Pulmonary artery endothelial cell (primary cell): ENCODE results near the gene GPR35. TPM values are rescaled to one million over a fixed set of nuclear protein-coding genes. Genes with fewer than 3 reads are reported as not detected.

ENCODE experiments used
- DNase-seq: peaks from one replicate; pipeline ENCODE4 v3.0.0-alpha.2; 2011; ENCODE audit warnings: low read depth, low spot score
- total RNA-seq: library from RNA; depleted of rRNA; stranded (reverse); fragments of >200 nt; gene quantifications from 2 replicates; pipeline ENCODE4 v1.2.3, GENCODE V29; 2014

Gene GPR35
- total RNA-seq, 1 donor from 2014 or later, result 0.13 TPM

DNA sequence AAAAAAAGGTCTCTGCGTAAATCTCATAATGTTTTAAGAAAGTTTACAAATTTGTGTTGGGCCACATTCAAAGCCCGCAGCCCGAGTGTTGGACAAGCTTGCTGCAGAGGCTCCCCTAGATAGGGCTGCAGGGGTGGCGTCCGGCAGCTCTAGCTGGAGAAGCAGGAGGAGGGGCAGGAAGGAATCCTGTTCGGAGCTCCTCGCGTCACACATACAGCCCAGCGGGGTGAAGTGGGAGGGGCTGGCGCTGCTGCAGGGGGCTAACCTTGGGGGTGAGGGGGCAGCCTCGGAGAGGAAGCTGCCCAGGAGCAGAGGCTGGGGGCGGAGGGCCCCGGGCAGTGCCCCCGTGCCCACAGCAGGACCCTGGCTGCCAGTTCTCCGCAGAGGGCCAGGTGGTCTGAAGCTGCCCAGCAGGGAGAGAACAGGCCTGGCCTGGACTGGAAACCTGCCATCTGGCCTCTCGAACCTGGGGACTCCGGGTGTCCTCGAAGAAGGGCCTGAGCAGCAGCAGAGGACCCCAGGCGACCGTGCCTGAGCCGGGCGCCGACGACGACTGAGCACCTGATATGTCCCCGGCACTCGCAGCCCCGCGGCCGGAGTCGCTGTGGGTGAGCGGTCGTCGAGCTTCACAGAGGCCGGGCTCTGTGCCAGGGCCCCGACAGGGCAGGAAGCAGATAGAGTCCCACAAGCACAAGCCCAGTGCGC, 2.6 kb upstream of the GPR35 start:
- no peak for DNase-seq

DNA sequence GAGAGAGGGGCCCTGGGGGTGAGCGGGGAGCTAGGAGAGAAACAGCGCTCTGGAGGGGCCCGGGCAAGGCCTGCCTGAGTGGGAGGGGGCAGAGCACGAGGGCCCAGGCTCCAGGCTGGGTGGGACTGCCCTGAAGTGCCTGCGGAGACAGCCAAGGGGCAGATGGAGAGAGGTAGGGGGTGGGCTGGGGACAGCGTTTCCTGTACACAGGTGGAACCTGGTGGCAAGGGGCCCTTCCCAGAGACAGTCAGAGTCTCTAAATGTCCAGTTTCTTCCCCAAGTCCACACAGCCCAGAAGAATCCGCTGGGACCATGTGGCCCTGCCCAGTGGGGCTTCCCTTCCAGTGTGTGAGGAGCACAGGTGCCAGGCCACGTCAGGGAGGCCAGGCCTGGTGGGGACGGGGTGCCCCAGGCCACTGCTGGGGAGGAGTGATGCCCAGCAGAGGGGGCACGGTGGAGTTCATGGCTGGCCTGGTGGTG, 1.7 kb upstream of the GPR35 start:
- no peak for DNase-seq

DNA sequence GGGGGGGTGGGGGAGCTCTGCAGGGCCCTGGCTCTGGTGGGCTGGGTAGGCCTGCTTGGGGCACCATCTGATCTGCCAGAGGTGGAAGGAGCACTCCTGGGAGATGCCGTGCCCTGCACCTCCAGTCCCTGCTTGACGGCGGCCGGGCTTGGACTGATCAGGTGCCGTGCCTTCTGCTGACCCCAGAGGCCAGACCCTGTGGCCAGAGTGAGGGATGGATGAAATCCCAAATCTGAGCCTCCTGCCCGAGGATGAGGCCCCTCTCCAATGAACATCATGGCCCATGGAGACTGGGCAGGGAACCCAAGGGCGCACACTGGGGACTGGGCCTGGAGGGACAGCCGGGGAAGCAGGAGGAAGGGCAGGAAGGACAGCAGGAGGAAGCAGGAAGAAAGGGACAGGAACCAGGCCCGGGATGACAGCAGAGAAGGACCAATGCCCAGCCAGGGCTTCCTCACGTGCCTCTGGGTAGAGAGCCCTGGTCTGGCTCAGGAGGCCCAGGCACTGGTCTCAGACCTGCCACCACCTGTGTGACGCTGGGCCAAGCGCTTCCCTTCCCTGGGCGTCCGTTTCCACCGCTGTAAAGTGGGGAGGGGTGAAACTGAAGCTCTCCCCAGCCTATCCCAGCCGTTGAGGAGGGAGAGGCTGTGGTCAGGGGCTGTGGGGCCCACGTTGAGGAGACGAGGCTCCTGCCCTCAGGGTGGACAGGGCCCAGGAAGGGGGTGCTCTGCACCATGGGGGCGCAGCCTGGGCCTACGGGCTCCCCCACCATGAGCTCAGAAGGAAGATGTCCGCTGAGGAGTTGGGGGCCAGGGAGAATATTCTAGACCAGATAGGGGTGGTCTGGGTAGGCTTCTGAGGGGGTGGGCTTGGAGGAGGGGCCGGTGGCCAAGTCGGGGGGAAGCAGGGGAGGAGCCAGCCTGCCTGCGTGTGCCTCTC, 1.0 kb upstream of the GPR35 start:
- no peak for DNase-seq

DNA sequence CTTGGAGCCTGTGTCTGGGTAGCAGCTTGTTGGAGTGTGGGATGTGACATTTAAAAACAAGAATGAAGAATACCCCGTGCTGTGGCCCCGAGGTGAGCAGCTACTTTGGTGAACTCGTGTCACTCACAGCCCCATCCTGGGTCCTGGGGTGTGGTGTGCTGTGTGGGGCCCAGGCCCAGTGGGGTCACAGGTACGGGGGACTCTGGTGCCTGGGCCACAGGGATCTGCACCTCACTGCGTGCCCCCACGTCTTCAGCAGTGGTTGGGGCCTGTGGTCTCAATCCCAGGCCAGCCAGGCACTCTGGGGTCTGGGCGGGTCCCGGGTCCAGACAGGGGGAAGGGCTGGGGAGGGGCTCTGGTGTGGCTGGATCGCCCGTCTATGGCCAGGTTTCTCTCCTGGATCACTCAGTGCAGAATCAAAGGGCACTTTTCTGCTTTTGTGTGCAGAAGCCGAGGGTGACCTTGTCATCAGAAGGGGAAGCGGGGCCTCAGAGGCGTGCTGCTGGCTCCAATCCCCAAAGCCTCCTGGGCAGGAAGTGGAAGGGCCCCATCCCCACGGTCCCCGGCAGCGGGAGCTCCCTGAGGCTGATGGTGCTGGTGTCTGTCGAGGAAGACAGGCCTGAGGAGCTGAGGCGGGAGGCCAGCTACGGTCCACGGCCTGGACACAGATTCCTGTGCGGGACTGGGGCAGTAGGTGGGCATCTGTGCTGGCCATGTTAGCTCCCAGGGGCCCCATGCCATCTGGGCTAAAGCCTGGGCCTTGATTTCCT, 1.4 kb downstream of the GPR35 start:
- no peak for DNase-seq

DNA sequence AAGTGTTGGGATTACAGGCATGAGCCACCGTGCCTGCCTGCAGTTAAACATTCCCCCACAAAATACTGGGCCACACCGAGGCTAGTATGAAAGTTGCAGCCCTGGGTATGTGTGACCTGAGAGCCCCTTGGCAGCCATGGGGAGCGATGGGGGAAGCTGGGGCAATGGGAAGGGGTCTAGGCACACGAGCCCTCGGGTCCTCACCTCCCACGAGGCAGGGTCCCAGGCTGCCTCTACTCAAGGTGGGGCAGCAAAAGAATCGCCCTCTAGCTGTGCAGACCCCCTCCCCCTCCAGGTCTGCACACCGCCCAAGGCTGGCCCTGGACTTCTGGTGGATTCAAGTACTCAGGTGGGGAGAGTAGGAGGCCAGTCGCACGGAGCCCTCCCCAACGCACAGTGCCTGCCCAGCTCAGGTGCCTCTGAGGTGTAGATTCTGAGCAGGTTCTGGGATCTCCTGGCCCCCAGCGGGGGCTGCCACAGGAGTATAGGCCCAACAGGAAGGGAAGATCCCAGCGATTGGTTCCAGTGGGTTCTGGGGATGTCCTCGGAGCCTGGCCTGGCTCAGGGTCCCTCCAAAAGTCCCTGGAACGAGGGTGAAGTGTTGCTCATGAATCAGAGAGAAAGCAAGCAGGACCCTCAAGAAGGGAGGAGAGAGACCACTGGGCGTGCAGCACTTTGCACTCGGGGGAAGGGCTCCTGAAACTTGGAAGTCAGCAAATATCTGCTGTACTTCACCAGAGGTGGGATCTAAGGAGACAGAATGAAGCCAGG, 2.6 kb downstream of the GPR35 start:
- no peak for DNase-seq

DNA sequence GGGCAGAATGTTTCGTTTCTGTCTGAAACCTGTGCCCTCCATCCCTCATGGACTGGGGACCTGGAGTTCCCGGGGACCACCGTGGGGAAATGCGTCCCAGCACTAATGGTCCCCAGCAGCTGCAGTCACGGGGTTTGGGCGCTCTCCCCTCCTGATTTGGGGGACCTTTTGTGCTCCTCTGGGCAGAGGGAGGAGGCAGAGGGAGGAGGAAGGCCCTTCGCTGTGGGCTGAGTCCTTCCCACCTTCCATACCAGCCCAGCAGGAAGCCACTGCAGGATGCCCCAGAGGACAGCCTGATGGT, 3.2 kb downstream of the GPR35 start:
- no peak for DNase-seq

DNA sequence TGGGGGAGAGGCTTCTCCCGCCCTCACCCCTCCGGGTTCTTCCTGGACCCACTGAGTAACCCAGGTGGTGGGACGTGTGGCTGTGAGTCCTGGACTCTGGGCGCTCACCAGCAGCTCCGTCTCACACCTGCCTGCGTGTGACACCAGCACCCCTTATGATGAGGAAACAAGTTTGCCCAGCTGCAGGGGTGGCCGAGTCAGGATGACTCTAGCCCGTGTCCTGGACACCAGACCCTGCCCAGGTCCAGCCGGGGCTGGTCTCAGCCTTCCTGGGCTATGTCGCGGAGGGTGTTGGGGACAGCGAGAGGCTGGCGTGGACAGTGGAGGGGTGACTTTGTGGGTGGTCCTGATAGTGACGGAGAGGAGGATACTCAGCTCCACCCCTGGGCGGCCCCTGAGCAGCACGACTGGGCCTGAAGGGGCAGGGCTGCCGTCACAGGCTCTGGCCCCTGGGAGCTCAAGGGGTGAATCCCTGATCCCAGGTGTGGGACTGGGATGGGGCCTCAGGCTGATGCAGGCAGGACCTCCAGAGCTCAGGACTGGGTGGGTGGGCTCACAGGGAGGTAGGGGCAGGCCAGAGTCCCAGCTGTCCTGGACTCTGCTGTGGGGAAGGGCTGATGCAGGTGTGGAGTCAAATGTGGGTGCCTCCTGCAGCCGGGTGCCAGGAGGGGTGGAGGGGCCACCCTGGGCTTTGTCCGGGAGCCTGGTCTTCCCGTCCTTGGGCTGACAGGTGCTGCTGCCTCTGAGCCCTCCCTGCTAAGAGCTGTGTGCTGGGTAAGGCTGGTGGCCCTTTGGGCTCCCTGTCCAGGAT, 3.7 kb downstream of the GPR35 start:
- no peak for DNase-seq

DNA sequence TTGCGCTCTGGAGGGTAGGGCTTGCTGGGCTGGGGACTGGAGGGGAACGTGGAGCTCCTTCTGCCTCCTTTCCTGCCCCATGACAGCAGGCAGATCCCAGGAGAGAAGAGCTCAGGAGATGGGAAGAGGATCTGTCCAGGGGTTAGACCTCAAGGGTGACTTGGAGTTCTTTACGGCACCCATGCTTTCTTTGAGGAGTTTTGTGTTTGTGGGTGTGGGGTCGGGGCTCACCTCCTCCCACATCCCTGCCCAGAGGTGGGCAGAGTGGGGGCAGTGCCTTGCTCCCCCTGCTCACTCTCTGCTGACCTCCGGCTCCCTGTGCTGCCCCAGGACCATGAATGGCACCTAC, 4.3 kb downstream of the GPR35 start:
- DNase-seq, result no peak

DNA sequence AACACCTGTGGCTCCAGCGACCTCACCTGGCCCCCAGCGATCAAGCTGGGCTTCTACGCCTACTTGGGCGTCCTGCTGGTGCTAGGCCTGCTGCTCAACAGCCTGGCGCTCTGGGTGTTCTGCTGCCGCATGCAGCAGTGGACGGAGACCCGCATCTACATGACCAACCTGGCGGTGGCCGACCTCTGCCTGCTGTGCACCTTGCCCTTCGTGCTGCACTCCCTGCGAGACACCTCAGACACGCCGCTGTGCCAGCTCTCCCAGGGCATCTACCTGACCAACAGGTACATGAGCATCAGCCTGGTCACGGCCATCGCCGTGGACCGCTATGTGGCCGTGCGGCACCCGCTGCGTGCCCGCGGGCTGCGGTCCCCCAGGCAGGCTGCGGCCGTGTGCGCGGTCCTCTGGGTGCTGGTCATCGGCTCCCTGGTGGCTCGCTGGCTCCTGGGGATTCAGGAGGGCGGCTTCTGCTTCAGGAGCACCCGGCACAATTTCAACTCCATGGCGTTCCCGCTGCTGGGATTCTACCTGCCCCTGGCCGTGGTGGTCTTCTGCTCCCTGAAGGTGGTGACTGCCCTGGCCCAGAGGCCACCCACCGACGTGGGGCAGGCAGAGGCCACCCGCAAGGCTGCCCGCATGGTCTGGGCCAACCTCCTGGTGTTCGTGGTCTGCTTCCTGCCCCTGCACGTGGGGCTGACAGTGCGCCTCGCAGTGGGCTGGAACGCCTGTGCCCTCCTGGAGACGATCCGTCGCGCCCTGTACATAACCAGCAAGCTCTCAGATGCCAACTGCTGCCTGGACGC, 4.9 kb downstream of the GPR35 start:
- DNase-seq, result no peak

DNA sequence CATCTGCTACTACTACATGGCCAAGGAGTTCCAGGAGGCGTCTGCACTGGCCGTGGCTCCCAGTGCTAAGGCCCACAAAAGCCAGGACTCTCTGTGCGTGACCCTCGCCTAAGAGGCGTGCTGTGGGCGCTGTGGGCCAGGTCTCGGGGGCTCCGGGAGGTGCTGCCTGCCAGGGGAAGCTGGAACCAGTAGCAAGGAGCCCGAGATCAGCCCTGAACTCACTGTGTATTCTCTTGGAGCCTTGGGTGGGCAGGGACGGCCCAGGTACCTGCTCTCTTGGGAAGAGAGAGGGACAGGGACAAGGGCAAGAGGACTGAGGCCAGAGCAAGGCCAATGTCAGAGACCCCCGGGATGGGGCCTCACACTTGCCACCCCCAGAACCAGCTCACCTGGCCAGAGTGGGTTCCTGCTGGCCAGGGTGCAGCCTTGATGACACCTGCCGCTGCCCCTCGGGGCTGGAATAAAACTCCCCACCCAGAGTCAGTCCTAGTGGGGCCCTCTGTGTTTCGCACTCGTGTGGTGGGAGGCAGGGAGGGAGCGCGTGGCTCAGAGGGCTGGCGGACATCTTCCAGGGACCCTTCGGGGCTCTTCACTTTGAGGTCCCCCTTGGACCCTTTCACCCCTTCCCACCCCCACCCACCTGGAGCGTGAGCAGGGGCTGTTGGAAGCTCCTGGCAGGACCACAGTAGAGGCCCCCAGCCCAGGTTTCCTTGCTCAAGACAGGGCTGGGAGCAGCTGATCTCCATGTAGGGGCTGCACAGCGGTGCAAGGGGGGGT, 5.7 kb downstream of the GPR35 start:
- DNase-seq, result no peak

DNA sequence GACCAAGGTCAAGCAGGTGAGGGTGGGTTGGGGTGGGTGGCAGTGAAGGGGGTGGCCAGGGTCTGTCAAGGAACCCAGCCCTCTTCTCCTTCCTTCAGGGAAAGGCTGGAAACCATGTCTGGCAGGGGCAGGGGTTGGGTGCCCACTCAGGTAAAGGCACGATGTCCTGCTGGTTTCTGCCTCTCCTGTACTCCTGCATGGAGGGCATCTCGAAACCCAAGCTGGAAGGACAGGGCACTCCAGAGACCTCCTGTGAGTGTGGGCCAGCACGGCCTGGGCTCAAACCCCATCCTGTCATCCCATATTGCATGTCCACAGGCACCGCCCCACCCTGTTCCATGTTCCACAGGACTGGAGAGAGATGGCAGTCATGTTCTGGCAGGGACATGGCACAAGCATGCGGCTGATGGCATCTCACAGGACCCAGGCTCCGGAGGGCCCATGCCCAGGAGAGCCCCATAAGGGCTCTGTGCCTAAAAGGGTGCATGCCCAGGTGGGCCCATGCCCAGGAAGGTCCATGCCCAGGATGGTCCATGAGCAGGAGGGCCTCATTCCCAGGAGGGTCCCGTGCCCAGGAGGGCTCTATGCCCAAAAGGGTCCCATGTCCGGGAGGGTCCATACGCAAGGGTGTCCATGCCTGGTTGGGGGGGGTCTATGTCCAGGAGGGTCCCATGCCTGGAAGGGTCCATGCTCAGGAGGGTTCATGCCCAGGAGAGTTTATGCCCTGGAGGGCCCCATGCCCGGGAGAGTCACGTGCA, 6.4 kb downstream of the GPR35 start:
- DNase-seq, result no peak

DNA sequence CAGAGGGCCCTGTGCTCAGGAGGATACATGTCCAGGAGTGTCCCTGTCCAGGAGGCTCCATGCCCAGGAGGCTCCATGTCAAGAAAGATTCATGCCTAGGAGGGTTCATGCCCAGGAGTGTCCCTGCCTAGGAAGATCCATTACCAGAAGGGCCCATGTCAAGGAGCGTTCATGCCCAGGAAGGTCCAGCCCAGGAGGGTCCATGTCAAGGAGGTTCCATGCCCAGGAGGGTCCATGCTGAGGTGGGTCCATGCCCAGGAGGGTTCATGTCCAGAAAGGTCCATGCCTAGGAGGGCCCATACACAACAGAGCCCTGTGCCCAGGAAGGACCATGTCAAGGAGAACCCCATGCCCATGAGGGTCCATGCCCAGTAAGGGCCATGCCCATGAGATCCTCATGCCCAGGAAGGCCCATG, 7.0 kb downstream of the GPR35 start:
- DNase-seq, result no peak

DNA sequence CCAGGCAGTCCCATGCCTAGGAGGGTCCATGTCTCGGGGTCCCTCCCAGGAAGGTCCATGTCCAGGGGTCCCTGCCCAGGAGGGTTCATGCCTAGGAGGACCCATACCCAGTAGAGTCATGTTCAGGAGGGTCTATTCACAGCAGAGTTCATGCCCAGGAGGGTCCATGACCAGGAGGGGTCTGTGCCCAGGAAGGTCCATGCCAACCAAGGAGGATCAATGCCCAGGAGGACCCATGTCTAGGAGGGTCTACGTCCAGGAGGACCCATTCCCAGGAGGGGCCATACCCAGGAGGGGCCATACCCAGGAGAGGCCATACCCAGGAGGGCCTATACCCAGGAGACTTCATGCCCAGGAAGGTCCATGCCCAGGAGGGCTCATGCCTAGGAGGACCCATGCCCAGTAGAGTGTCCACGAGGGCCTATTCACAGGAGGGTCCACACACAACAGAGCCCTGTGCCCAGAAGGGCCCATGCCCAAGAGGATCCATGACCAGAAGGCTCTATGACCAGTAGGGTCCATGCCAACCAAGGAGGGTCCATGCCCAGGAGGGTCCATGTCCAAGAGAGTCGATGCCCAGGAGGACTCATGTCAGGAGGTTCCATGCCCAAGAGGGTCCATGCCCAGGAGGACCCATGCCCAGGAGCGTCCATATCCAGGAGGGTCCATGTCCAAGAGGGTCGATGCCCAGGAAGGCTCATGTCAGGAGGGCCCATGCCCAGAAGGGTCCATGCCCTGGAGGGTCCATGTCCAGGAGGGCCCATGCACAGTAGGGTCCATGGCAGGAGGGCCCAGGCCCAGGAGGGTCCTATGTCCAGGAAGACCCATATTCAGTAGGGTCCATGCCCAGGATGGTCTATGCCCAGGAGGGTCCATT, 10.1 kb downstream of the GPR35 start:
- no peak for DNase-seq

DNA sequence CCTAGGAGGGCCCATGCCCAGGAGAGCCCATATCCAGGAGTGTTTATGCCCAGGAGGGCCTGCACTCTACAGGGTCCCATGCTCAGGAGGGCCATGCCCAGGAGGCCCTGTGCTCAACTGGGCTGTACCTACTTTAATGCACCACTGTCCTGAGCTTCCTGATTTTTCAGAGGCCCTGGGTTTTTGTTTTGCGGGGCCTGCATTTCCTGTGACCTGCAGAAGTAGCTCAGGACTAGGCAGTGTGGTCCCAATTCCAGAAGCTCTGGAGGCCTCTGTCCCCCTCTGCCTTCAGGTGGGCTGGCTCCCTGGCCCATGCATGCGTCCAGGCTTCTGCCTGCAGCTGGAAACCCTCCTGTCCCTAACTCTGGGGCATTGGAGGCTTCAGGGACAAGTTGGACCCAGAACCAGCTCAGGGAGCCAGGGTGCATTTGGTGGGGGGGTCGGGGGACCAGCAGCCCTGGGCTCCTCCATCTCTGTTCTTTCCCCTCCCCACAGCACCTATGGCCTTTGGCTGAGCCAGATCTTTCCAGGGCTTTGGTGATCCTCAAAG, 10.8 kb downstream of the GPR35 start:
- no peak for DNase-seq

DNA sequence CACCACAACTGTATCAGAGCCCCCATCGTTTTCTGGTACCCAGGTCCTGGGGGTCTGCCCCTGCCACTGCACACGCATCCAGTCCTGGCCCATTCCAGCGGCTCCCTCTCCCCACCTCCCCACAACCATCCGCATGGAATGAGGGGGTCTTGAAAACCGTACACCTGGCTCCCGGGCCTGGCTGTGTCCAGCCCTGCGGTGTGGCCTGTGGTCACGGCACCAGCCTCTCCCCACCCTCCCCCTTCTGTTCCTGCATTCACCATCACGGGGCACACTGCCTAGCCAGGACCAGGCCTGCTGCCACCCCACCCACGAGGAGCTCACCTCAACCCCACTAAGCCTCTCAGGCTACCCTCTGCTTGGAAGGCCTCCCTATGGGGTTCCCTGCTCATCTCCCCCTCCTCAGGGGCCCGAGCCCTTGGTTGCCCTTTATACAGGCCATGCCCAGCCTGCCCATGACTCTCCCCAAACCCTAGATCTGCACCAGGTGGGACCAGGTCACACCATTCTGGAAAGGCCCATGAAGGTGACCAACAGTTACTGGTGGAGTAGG, 11.4 kb downstream of the GPR35 start:
- no peak for DNase-seq

DNA sequence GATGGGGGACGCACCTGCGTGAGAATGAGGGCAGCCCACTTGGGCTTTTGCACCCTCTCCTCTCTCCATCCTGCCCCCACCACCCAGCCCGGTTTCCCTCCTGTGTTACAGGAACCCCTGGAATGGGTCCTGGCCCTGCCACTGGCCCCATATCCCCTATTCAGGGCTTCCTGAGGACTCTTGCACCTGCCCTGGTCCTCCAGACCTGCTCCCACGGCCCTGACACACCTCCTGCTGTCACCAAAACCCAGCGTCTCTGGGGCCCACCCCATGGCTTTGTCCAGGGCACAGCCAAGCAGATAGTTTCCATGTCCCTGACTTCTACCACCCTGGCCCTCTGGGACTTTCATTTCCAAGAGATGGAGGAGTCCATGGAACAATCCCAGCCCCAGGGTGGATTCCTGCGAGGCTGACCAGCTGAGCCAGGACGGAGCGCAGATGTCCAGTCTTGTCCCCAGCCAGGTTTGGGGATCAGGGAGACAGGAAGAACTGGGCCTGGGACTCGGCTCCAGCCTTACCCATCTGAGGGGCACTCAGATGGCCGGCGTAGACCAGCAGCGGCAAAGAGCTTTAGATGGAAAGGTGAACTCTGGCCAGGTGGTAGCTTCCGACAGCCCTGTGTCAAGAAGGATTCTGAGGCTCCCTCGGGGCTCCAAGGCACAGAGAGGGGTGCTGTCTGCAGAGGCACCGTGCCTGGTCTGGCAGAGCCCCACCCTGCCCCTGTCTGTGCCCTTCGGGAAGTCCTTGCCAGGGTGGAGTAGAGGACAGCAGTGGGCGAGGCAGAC, 12.0 kb downstream of the GPR35 start:
- no peak for DNase-seq
